ENCODE results near the gene GRK7. TPM values are rescaled to one million over a fixed set of nuclear protein-coding genes. Genes with fewer than 3 reads are reported as not detected.

Gene GRK7
- total and polyA plus RNA-seq, 2 of the 13 experiments (the other 11 are each of a cell fraction or from before 2014, with no cell fraction given), result not detected

DNA sequence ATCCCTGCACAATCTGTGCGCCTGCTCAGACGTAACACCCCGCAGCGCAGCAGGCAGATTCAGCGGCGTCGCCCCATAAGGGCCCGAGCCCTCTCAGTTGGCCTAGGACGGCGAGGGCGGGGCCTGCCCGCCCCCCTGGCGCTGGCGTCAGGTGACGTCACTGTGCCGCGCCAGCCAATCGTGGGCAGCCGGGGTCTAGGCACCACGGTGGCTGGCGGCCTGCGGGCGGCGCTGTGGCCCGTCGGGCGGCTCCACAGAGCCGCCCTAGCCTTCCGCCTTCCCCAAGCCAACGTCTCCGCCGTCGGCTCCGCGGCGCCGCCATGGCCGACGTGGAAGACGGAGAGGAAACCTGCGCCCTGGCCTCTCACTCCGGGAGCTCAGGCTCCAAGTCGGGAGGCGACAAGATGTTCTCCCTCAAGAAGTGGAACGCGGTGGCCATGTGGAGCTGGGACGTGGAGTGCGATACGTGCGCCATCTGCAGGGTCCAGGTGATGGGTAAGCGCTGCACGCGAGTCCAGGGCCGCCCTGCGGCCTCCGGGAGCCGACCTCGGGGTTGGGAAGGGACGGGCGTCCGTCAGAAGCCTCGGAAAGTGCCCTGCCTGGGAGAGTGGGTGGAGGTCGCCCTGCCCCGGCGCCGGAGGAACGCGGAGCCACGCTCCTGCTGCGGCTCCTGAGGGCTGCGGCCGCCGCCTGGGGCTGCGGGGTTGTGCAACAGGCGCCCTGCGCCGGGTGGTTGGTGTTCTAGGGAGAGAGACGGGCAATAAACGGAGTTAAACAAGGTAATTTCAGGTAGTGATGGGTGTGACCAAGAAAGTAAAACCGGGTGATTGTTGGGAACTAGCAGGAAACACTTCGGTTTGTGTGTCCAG, 25.0 kb upstream of the GRK7 start, which contains the start of gene RNF7 (continued):
- TF ChIP-seq RCOR2 (CRISPR knock-in tag; IDR thresholded peaks at IDR 0.05) (no peak), PCBP2 (optimal IDR thresholded peaks at IDR 0.05; ENCODE audit: low read depth, low read length, poor library complexity, severe bottlenecking) (no peak), ZNF318 (CRISPR knock-in tag; IDR thresholded peaks at IDR 0.05) (no peak), REPIN1 (CRISPR knock-in tag; IDR thresholded peaks at IDR 0.05; ENCODE audit: borderline replicate concordance, low read depth) (no peak), SIX4 (CRISPR knock-in tag; IDR thresholded peaks at IDR 0.05) (no peak), FOXJ3 (CRISPR knock-in tag; IDR thresholded peaks at IDR 0.05; ENCODE audit: borderline replicate concordance) (no peak), NFAT5 (CRISPR knock-in tag; IDR thresholded peaks at IDR 0.05) (peak; percentile 6; the same call in 1 of the 2 replicates), TCF7 (IDR thresholded peaks at IDR 0.05; ENCODE audit: low read depth) (no peak), ZNF816 (CRISPR knock-in tag; IDR thresholded peaks at IDR 0.05; ENCODE audit: borderline replicate concordance) (no peak), ELF1 (CRISPR knock-in tag; IDR thresholded peaks at IDR 0.05) (no peak)
- TF ChIP-seq, protein P1, sequence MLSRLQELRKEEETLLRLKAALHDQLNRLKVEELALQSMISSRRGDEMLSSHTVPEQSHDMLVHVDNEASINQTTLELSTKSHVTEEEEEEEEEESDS (CRISPR knock-in tag; IDR thresholded peaks at IDR 0.05; ENCODE audit: borderline replicate concordance), result no peak
- TF ChIP-seq, protein P2, sequence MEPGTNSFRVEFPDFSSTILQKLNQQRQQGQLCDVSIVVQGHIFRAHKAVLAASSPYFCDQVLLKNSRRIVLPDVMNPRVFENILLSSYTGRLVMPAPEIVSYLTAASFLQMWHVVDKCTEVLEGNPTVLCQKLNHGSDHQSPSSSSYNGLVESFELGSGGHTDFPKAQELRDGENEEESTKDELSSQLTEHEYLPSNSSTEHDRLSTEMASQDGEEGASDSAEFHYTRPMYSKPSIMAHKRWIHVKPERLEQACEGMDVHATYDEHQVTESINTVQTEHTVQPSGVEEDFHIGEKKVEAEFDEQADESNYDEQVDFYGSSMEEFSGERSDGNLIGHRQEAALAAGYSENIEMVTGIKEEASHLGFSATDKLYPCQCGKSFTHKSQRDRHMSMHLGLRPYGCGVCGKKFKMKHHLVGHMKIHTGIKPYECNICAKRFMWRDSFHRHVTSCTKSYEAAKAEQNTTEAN (CRISPR knock-in tag; conservative IDR thresholded peaks at IDR 0.05), result 0 out of 2 replicates have a peak, but pooled peaks have one; percentile 25
